ENCODE results near the gene RNF7. TPM values are rescaled to one million over a fixed set of nuclear protein-coding genes. Genes with fewer than 3 reads are reported as not detected.

RNF7 gene
- polyA plus RNA-seq, 1 donor (not counting 4 experiments of a cell fraction or from before 2014, with no cell fraction given), result 96.5 TPM

DNA sequence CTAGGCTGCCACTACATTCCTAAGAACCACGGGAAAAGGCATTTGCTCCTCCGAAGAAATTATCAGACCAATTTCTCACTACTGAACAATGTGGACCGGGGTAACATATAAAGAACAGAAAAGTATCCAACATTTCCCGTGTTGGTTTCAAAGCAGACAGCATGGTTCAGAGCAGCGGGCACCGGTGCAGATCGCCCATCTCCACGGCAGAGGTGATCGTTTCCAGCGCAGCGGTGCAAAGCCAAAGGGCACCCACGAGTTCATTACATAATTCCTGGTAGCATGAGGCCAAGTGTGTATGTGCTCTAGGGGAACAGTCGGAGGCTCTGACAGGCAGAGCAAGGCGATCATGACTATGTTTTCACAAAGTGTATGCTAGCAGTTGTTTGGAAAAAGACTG, 38.3 kb downstream of the RNF7 start:
- H3K4me2 ChIP-seq (ENCODE audit: control insufficient read depth, extremely low read depth, insufficient read depth, low read depth, low read length), result no peak overlapping the region
- no peaks in the 10 kb centered on the region for H3K9me3 ChIP-seq (ENCODE audit: control insufficient read depth, low read depth, low read length)
- H3K27ac ChIP-seq (ENCODE audit: control insufficient read depth, insufficient read depth, low read length), result no peak overlapping the region
- no peaks in the 10 kb centered on the region for H4K20me1 ChIP-seq (ENCODE audit: control insufficient read depth, extremely low read depth, insufficient read depth, low read length)
- FAIRE-seq (no peak), DNase-seq (ENCODE audit: low read depth, low spot score) (no peak)
- no peaks in the 10 kb centered on the region for H3K79me2 ChIP-seq (ENCODE audit: control insufficient read depth, insufficient read depth, low read length)
- no peak overlapping the region for H3K9ac ChIP-seq (ENCODE audit: control insufficient read depth, extremely low read depth, insufficient read depth, low read length)
- no peak overlapping the region for H3K4me3 ChIP-seq (ENCODE audit: control insufficient read depth in 2 of 3, extremely low read depth in 1 of 3, insufficient read depth in 2 of 3, low read depth in 1 of 3, low read length in 3 of 3)
- no peak overlapping the region for H2AFZ ChIP-seq (ENCODE audit: control insufficient read depth, low read length)
- H3K27me3 ChIP-seq (ENCODE audit: control insufficient read depth, extremely low read depth, insufficient read depth, low read length), result no peaks in the 10 kb centered on the region
- no peaks in the 10 kb centered on the region for H3K9me1 ChIP-seq (ENCODE audit: control insufficient read depth, extremely low read depth, insufficient read depth, low read length)
- TF ChIP-seq EZH2 (IDR thresholded peaks at IDR 0.05; ENCODE audit: low read length), result no peak
- TF ChIP-seq, protein P1, sequence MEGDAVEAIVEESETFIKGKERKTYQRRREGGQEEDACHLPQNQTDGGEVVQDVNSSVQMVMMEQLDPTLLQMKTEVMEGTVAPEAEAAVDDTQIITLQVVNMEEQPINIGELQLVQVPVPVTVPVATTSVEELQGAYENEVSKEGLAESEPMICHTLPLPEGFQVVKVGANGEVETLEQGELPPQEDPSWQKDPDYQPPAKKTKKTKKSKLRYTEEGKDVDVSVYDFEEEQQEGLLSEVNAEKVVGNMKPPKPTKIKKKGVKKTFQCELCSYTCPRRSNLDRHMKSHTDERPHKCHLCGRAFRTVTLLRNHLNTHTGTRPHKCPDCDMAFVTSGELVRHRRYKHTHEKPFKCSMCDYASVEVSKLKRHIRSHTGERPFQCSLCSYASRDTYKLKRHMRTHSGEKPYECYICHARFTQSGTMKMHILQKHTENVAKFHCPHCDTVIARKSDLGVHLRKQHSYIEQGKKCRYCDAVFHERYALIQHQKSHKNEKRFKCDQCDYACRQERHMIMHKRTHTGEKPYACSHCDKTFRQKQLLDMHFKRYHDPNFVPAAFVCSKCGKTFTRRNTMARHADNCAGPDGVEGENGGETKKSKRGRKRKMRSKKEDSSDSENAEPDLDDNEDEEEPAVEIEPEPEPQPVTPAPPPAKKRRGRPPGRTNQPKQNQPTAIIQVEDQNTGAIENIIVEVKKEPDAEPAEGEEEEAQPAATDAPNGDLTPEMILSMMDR (optimal IDR thresholded peaks at IDR 0.05 in 1 of 3, IDR thresholded peaks at IDR 0.05 in 1 of 3, conservative IDR thresholded peaks at IDR 0.05 in 1 of 3; ENCODE audit: extremely low read depth in 1 of 3, insufficient read depth in 2 of 3, low read length in 3 of 3), result no peak
- no peaks in the 10 kb centered on the region for H3K4me1 ChIP-seq (ENCODE audit: control insufficient read depth, extremely low read depth, insufficient read depth, low read length)
- dilution Hi-C loops (cut with MboI; ENCODE audit: extremely low pct_ligation_motif_present, low sequenced_read_pairs), result no loop called here
- no peaks in the 10 kb centered on the region for H3K36me3 ChIP-seq (ENCODE audit: control insufficient read depth in 2 of 2, extremely low read depth in 1 of 2, insufficient read depth in 2 of 2, low read length in 2 of 2)

DNA sequence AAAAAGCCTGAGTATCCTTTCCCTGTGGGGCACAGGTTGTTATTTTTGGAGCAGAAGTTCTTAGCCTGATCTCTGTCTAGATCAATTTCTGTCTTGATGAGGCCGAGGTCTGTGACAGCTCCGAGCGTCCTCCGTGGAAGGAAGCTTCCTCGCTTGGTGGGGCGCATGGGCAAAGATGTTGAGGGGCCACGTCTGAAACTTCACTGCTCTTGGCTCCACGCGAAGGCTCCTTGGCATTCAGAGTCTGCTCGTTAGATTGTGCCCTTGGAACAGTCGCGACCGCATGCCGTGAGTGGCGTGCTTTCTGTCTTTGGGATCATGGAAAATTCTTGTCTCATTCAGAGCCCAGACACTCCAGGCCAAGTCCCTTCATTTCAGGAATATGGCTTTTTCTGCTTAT, 38.8 kb downstream of the RNF7 start:
- Histone ChIP-seq H3K9ac (ENCODE audit: control insufficient read depth, extremely low read depth, insufficient read depth, low read length) (no peak overlapping the region), H3K4me1 (ENCODE audit: control insufficient read depth, extremely low read depth, insufficient read depth, low read length) (no peaks in the 10 kb centered on the region), H4K20me1 (ENCODE audit: control insufficient read depth, extremely low read depth, insufficient read depth, low read length) (no peaks in the 10 kb centered on the region), H3K27ac (ENCODE audit: control insufficient read depth, insufficient read depth, low read length) (no peak overlapping the region), H3K36me3 (ENCODE audit: control insufficient read depth in 2 of 2, extremely low read depth in 1 of 2, insufficient read depth in 2 of 2, low read length in 2 of 2) (no peaks in the 10 kb centered on the region), H3K4me2 (ENCODE audit: control insufficient read depth, extremely low read depth, insufficient read depth, low read depth, low read length) (no peak overlapping the region), H2AFZ (ENCODE audit: control insufficient read depth, low read length) (no peak overlapping the region), H3K79me2 (ENCODE audit: control insufficient read depth, insufficient read depth, low read length) (no peaks in the 10 kb centered on the region), H3K4me3 (ENCODE audit: control insufficient read depth in 2 of 3, extremely low read depth in 1 of 3, insufficient read depth in 2 of 3, low read depth in 1 of 3, low read length in 3 of 3) (no peak overlapping the region), H3K27me3 (ENCODE audit: control insufficient read depth, extremely low read depth, insufficient read depth, low read length) (no peaks in the 10 kb centered on the region), H3K9me3 (ENCODE audit: control insufficient read depth, low read depth, low read length) (no peaks in the 10 kb centered on the region), H3K9me1 (ENCODE audit: control insufficient read depth, extremely low read depth, insufficient read depth, low read length) (no peaks in the 10 kb centered on the region)
- TF ChIP-seq EZH2 (IDR thresholded peaks at IDR 0.05; ENCODE audit: low read length), result no peak
- TF ChIP-seq, protein P1 (optimal IDR thresholded peaks at IDR 0.05 in 1 of 3, IDR thresholded peaks at IDR 0.05 in 1 of 3, conservative IDR thresholded peaks at IDR 0.05 in 1 of 3; ENCODE audit: extremely low read depth in 1 of 3, insufficient read depth in 2 of 3, low read length in 3 of 3), result no peak
- no peak for DNase-seq (ENCODE audit: low read depth, low spot score)
- dilution Hi-C loops (cut with MboI; ENCODE audit: extremely low pct_ligation_motif_present, low sequenced_read_pairs), result no loop called here
- no peak for FAIRE-seq

Data from keratinocyte (primary cell).